ENCODE data around the gene RUNX3. TPM values are rescaled to one million over a fixed set of nuclear protein-coding genes. Genes with fewer than 3 reads are reported as not detected.
A peak's percentile ranks its signal among the peaks of the same experiment; 100 is the strongest.

Gene RUNX3
- total RNA-seq, 1 experiment from 2014 or later, result 10.7 TPM

DNA sequence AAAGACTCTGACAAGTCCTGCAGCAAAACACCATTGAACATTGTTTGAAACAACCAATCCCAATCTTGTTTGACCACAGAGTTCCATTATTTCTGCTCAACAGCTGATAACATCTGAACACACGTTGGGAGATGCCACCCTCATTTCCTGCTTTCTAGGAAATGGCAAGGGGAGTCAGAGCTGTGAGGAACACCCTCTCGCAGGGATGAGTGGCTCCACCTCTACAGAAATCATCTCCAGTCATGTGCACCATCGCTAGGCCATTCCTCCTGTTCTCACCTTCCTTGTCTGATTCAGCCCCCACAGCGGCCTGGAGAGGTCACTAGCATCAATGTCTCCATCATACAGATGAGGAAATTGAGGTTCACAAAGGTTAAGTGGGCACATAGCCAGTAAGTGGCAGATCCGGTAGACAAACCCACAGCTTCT, 22.4 kb upstream of the RUNX3 start:
- DNase-seq (ENCODE audit: low read depth, low spot score), result no peak
- in situ Hi-C loops (cut with HindIII; ENCODE audit: low pct_unique_long_range_greater_than_20kb, low sequenced_read_pairs), result no loop called here

DNA sequence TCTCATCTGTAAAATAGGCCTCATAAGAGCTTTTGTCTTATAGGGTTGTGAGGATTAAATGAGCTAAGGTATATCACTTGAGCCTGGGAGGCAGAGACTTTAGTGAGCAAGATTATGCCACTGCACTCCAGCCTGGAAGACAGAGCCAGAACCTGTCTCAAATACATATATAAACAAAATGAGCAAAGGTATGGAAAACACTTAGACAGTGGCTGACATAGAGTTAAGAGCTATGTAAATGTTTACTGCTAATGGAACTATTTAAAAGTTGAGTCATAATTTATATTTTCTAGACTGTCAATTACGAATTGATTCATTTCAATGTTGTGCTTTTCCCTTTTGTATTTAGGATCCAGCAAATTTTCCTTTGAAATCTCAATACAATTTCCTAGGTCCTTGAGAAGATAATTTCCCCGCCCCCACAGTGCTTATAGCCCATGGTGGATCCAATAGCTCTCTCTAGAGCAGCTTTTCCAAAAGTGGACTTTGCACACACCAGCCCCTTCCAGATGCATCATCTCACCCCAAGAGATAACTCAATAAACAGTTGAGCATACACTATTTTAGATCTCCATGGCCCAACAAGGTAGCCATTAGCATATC, 21.8 kb upstream of the RUNX3 start:
- in situ Hi-C loops (cut with HindIII; ENCODE audit: low pct_unique_long_range_greater_than_20kb, low sequenced_read_pairs), result no loop called here

DNA sequence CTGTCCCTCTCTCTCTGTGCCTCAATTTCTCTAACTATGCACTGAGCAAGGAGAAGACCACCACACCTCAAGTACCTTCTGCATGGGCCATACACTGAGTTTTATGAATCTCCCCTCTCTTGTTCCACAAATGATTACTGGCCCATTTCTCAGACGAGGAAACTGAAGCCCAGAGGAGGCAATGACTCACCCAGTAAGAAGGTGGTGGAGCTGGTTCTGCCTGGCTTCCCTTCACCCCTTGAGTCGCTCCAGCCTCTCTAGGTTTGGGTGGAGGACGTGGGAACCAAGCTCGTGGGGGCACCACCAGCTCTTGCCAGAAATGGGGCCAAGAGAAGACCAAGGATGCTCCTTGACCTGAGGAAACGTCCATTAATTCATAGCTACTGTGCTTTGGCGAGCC, 21.3 kb upstream of the RUNX3 start:
- in situ Hi-C loops (cut with HindIII; ENCODE audit: low pct_unique_long_range_greater_than_20kb, low sequenced_read_pairs), result no loop called here
- no peak for DNase-seq (ENCODE audit: low read depth, low spot score)

More for the DNA sequence above, 21.8 kb upstream of the RUNX3 start:
- no peak for DNase-seq (ENCODE audit: low read depth, low spot score)

DNA sequence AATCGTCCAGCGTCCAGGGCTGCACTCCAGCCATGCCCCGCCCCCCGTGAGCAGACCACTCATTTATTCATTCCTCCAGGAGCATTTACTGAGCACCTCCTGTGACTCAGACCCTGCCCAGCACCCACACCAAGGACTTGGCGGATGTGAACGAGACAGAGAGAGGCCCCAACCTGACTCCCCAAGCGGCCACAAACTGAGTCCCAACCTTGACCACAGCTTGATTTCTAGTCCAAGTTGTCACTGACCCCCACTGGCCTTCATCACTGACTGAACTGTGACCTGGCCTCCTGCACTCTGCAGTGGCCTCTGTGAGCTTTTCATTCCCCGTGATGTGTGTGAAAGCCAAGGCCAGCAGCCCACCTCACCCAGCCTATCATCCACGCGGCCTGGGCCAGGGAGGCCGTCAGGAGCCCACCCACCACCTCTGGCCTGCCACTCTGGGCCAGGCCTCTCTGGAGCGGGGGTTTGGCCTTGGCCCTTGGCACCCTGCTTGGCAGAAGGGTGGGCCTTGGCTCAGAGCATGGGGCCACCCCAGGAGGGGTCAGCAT, 19.3 kb upstream of the RUNX3 start:
- DNase-seq (ENCODE audit: low read depth, low spot score), result no peak
- in situ Hi-C loops (cut with HindIII; ENCODE audit: low pct_unique_long_range_greater_than_20kb, low sequenced_read_pairs), result no loop called here

DNA sequence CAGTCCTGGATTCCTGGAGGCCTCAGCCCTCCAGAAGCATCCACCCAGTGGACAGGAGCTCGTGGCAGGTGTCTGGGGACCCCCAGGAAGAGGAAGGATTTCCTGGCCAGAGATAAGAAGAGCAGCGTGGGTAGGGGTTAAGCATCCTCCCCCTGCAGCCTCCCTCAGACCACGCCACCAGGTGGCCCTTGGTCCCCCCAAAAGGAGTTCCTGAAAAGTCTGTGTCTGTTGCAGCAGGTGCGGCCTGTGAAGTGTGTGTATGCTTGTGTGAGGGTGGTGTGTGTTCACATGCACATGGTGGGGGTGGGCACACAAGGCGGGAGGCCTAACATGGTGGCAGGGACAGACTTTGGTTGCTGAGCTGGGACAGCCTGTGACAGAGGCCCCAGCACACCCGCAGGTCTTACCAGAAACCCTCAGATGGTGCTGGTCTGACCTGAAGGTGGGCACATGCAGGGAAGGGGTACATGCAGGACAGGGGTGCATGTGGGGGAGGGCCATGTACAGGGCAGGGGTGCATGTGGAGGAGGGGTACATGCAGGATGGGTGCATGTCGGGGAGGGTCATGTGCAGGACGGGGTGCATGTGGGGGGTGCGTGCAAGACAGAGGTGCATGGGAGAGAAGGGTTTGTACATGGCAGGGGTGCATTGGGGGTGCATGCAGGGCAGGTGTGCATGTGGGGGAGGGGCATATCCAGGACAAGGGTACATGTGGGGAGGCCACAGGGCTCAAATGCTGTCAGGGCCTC, 18.2 kb upstream of the RUNX3 start:
- in situ Hi-C loops (cut with HindIII; ENCODE audit: low pct_unique_long_range_greater_than_20kb, low sequenced_read_pairs), result no loop called here
- no peak for DNase-seq (ENCODE audit: low read depth, low spot score)

DNA sequence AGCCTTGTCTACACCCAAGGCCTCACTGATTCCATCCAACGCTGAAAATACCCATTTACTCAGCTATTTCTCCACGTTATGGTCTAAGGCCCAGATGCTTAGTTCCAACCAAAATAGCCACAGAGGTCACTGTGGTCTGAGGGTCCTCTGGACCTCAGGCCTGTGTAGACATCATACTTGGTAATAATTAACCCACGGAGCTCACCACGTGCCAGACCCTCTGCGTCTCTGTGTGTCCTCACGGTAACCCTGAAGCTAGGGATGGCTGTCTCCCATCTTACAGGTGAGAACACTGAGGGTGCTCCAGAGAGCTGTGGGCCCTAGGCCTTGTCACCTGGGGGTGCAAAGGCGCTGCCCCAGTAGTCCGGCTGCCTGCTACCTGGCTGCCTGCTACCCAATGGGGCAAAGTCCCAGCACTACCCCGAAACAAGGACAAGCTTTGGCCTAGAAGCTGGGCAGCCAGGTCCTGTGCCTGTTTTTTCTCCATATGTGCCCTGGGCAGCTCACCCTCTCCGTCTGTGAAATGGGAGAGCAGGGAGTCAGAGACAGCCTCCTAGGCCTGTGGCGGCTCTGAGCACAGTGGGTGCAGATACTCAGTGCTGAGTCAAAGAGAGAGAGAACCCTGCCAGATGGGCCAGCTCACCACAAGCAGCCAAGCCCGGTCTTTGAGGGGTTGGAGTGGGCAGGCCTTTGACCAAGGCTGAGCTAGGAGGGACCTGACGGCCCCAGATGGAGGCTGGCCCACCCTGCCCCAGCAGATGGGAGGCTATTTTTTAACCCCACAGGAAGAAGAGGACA, 17.0 kb upstream of the RUNX3 start:
- DNase-seq (ENCODE audit: low read depth, low spot score), result no peak
- in situ Hi-C loops (cut with HindIII; ENCODE audit: low pct_unique_long_range_greater_than_20kb, low sequenced_read_pairs), result no loop called here

DNA sequence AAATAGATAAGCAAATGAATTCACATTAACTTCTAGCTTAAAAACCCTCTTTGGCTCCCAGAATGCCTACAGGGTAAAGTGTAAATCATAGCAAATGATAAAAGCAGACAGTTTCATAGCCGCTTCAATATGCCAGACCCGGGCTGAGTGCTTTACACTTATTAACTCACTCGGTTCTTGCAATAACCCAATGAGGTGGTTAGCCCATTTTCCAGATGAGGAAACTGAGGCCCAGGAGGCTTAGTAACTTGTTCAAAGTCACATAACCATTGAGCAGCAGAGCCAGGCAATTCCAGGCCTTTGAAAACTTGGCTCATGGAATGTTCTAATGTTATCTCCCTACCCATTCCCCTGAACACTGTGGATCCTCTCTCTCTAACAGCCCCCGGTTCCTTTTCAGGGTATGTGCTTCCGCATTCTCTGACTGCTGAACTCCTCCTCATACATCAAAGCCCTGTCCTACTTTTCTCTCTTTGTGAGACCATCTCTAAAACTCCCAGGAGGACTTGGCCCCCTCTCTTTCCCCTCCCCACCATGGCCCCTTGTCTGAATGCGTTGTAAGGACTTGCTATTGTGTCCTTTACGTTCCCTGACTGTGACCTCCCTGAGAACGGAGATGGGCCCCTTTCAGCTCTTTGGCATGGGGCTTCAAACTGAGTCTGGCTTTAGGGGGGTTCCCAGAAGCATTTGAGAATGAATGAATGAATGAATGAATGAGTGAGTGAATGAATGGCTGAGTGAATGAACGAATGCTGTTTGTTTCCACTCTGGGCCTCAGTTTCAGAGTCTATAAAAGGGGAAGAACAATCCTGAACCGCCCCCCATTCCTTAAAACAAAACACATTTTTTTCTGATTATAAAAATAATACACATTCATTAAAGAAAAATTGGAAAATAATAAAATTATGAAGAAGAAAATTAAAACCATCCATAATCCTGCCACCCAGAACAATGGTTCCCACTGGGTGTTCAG, 15.6 kb upstream of the RUNX3 start:
- in situ Hi-C loops (cut with HindIII; ENCODE audit: low pct_unique_long_range_greater_than_20kb, low sequenced_read_pairs), result no loop called here
- no peak for DNase-seq (ENCODE audit: low read depth, low spot score)

DNA sequence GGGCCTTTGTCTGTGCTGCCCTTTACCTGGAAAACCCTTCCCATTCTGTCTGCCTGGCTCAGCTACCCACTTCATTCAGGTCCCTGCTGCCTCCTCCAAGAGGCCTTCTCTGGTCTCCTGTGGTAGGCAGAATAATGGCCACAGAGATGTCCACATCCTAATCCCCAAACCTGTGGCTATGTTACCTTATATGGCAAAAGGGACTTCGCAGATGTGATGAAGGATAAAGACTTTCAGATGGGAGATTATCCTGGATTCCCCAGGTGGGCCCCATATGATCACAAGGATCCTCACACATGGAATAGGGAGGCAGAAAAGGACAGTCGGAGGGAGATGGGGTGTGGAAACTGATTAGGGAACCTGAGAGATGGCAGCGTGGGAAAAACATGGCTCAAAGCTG, 14.2 kb upstream of the RUNX3 start:
- in situ Hi-C loops (cut with HindIII; ENCODE audit: low pct_unique_long_range_greater_than_20kb, low sequenced_read_pairs), result no loop called here

DNA sequence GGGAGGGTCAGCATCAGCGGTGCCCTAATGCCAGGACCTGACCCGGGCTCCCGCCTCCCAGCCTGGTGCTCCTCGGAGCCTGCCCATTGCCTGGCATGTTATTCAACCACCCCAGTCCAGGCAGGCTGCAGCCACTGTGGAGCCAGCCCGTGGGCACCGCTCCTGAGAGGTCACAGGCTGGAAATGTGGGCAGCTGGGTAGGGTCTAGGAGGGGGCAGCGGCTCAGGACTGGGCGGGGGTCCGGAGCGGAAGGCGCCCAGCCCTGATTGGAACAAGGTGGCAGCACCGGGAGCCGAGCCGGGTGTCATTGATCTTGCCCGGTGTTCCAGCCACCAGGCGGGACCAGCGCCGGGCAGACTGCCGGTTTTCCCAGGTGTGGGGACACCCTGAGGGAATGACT, 12.7 kb upstream of the RUNX3 start:
- in situ Hi-C loops (cut with HindIII; ENCODE audit: low pct_unique_long_range_greater_than_20kb, low sequenced_read_pairs), result no loop called here
- DNase-seq (ENCODE audit: low read depth, low spot score), result no peak

More for the DNA sequence above, 14.2 kb upstream of the RUNX3 start:
- no peak for DNase-seq (ENCODE audit: low read depth, low spot score)

DNA sequence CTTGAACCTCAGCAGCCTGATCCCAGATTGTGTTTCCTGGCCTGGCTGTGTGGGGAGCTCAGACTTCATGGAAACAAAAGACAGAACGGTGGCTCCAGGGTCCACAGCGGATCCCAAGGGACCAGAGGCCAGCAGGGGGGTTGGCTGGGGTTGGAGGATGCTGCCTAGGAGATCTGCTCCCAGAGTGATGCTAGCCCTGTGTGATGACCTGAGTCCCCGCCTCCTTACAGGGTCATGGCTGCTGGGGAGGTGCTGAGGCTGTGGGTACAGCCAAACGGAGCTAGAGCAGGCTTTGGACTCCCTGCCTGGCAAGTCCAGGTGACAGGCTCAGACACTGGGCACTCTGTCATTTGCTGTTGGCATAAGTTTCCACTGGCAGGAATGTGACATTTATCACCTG, 11.5 kb upstream of the RUNX3 start:
- in situ Hi-C loops (cut with HindIII; ENCODE audit: low pct_unique_long_range_greater_than_20kb, low sequenced_read_pairs), result no loop called here
- no peak for DNase-seq (ENCODE audit: low read depth, low spot score)

DNA sequence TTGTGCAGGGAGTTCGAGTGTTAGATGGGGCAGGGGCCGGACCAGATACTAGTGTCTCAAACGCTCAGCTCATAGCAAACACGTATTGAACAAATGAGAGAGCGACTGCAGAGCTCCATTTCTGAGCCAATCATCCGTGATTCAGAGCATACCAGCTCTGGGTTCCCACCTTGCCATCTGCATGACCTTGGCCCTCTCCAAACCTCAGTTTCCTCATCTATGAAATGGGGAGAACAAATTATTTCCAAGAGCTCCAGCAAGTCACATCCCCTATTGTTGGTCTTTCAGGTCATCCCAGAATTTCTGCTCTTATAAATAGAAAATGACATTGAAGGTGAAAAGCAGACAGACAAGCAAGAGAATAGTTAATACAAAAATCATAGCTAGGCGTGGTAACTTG, 10.2 kb upstream of the RUNX3 start:
- in situ Hi-C loops (cut with HindIII; ENCODE audit: low pct_unique_long_range_greater_than_20kb, low sequenced_read_pairs), result no loop called here

DNA sequence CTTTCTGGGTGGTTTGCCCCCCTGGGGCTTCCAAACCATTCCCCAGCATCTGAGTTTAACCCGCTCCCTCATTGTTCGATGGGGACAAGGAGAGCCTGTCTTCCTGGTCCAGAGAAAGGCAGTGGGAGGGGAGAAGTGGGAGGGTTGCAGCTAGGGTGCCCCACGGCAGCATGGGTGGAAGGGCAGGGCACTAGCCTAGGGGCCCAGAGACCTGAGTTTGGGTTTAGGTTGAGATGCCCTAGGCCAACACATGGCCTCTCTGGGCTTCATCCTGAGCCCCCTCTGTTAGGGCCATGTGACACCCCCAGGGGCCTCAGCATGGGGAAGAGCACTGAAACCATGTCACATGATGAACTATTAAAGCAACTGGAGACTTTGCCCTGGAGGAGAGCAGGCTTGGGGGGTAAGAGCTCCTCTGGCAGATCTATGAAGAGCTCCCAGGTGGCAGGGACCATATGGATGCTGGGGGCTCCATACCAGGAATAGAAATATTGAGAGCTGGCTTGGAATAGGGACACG, 9.7 kb upstream of the RUNX3 start:
- in situ Hi-C loops (cut with HindIII; ENCODE audit: low pct_unique_long_range_greater_than_20kb, low sequenced_read_pairs), result no loop called here
- peak; percentile 14 for DNase-seq (ENCODE audit: low read depth, low spot score)

More for the DNA sequence above, 10.2 kb upstream of the RUNX3 start:
- DNase-seq (ENCODE audit: low read depth, low spot score), result no peak

DNA sequence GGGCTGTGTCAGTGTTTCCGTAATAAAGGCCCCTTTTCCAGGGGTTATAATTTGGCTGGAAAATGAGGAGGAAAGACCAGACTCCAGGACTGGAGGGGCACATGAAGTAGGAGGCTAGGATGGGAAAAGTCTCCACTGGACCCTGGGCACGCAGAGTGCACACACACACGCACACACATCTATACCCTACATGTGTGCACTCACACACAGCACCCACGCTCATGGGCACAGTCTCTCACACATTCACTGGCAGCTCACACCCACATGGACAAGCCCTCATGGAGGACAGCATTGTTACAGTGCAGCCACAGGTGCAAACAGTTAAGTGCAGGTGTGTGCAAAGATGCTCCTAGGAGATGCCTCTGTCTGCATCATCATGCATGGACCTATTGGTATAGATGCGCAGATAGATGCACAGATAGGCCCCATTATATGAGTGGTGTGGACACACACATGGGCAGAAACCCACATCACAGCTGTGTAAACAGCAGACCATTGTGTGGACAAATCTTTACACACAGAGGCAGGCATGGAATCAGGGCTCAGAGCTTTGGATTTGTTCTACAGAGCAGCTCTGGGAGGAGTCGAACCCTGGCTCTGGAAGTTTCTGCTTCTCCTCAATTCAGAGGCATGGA, 9.1 kb upstream of the RUNX3 start:
- in situ Hi-C loops (cut with HindIII; ENCODE audit: low pct_unique_long_range_greater_than_20kb, low sequenced_read_pairs), result no loop called here

DNA sequence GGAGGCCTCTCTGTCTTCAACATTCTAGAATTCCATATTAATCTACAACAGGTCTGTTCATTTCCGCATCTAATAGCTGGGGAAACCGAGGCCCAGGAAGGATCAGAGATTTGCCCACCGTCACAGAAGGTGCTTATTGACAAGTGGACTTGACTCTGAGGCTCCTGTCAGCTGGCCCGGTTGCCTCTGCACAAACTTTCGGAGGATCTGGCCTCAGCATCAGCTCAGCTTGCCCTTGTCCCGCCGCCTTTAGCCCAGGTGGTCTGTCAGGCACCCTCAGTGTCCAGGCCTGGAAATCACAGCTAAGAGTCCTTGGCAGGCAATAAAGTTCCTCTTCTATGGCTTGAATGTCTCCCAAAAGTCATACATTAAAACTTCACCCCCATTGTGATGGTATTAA, 8.2 kb upstream of the RUNX3 start:
- in situ Hi-C loops (cut with HindIII; ENCODE audit: low pct_unique_long_range_greater_than_20kb, low sequenced_read_pairs), result no loop called here
- no peak for DNase-seq (ENCODE audit: low read depth, low spot score)

More for the DNA sequence above, 9.1 kb upstream of the RUNX3 start:
- DNase-seq (ENCODE audit: low read depth, low spot score), result no peak

DNA sequence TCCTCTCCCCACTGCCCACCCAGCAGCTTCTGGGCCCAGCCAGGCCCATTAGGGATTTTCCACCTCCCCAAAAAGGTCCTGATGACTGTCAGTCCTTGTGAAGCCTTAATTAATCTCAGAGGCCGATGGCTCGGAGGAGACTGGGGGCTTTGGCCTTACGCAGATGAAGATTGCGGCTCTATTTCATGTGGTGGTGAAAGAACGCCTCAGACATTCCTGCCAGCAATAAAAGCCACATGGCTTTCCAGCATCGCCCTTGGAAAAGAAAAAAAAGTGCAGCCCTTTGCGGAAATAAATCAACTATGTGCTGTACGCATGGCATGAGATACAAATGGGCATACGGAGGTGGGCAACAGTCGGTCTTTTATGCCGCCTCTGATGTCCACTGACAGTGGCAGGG, 6.6 kb upstream of the RUNX3 start:
- in situ Hi-C loops (cut with HindIII; ENCODE audit: low pct_unique_long_range_greater_than_20kb, low sequenced_read_pairs), result no loop called here
- DNase-seq (ENCODE audit: low read depth, low spot score), result no peak

DNA sequence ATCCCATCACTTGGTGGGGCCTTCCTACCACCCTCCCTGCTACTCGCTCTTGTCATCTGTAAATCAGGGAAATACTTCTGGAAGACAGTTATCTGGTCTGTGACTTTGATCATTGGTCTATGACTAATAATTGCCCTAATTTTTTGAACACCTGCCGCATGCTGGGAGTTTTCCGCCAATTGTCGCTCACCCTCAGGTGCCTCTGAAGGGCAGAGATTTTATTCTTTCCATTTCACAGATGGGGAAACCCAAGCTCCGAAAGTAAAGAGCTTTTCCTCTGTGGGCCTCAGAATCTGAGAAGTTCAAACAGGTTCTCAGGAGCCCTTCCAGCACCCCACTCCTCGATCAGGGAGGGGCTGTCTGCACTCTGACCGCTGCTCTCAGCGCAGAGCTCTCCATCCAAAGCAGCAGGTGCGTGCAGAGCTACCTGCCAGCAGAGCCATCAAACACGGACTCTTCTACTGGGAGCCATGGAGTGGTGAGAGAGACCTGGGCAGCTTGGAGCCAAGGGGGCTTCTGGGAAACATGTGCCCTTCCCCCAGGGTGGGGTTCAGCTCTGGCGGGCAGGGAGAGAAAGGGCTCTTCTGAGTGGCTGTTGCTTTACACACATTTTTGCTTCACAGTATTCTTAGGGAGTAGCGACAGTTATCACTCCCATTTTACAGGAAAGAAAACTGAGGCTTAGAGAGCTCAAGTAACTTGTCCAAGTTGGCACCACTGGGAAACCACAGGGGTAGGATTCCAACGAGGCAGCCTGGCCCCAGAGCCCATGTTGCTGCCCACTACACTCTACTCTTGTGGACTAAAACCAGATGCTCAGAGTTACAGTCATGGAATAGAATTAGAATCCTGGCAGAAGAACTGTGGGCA, 5.8 kb upstream of the RUNX3 start:
- DNase-seq (ENCODE audit: low read depth, low spot score), result no peak
- in situ Hi-C loops (cut with HindIII; ENCODE audit: low pct_unique_long_range_greater_than_20kb, low sequenced_read_pairs), result no loop called here

Measured in SK-MEL-5 (cell line).